22Rv1 (cell line): ENCODE results near the gene GALM.

Source experiments
- ZFX ChIP-seq: fragments of 450-650 bp; IDR thresholded peaks from 2 replicates; pipeline ENCODE4 v1.6.1; 2017; ENCODE audit warnings: antibody characterized with exemption, borderline replicate concordance
- TF ChIP-seq, protein P1 (sequence below): fragments of 450-650 bp; IDR thresholded peaks from 2 replicates; pipeline ENCODE4 v1.5.1; 2017; ENCODE audit warnings: mild to moderate bottlenecking

DNA sequence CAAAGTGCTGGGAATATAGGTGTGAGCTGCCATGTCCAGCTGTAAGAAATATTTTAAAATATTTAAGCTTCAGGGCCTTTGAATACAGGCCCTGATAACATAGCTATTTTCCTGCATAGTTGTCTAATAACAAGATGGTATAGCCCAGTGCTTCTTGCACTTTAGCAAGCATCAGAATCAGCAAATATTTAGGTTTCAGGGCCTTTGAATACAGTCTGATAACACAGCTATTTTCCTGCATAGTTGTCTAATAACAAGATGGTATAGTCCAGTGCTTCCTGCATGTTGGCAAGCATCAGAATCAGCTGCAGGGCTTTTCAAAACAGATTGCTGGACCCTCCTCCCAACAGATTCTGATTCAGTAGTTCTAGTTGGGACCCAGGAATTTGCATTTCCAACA lies 117.7 kb downstream of the GALM start:
- TF ChIP-seq, protein P1, sequence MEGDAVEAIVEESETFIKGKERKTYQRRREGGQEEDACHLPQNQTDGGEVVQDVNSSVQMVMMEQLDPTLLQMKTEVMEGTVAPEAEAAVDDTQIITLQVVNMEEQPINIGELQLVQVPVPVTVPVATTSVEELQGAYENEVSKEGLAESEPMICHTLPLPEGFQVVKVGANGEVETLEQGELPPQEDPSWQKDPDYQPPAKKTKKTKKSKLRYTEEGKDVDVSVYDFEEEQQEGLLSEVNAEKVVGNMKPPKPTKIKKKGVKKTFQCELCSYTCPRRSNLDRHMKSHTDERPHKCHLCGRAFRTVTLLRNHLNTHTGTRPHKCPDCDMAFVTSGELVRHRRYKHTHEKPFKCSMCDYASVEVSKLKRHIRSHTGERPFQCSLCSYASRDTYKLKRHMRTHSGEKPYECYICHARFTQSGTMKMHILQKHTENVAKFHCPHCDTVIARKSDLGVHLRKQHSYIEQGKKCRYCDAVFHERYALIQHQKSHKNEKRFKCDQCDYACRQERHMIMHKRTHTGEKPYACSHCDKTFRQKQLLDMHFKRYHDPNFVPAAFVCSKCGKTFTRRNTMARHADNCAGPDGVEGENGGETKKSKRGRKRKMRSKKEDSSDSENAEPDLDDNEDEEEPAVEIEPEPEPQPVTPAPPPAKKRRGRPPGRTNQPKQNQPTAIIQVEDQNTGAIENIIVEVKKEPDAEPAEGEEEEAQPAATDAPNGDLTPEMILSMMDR: no peak
- no peak for TF ChIP-seq ZFX
